HEK293 (cell line): Measurements from ENCODE around the gene KRCC1.

Experiments used
- CTCF ChIP-seq: fragments of 450-650 bp; formaldehyde crosslinking; IDR thresholded peaks from 2 replicates; pipeline ENCODE4 v1.5.1; 2016; ENCODE audit warnings: missing biosample characterization, missing genetic modification characterization
- IKZF3 ChIP-seq: fragments of 450-650 bp; IDR thresholded peaks from 2 replicates; pipeline ENCODE4 v1.5.0; 2018; ENCODE audit warnings: missing biosample characterization, mild to moderate bottlenecking, missing genetic modification characterization, moderate library complexity
- KLF16 ChIP-seq: fragments of 450-650 bp; formaldehyde crosslinking; IDR thresholded peaks from 2 replicates; pipeline ENCODE4 v1.5.1; 2017; ENCODE audit warnings: missing biosample characterization, missing genetic modification characterization
- REST ChIP-seq: fragments of 450-650 bp; formaldehyde crosslinking; IDR thresholded peaks from 2 replicates; pipeline ENCODE4 v1.5.1; 2016; ENCODE audit warnings: missing biosample characterization, missing genetic modification characterization
- SP7 ChIP-seq: fragments of 450-650 bp; formaldehyde crosslinking; IDR thresholded peaks from 2 replicates; pipeline ENCODE4 v1.5.1; 2016; ENCODE audit warnings: missing biosample characterization, missing genetic modification characterization
- ZNF16 ChIP-seq: fragments of 450-650 bp; formaldehyde crosslinking; IDR thresholded peaks from 2 replicates; pipeline ENCODE4 v1.5.1; 2016; ENCODE audit warnings: low read depth, missing biosample characterization, missing genetic modification characterization
- ZNF530 ChIP-seq: fragments of 450-650 bp; formaldehyde crosslinking; IDR thresholded peaks from 2 replicates; pipeline ENCODE4 v1.5.1; 2016; ENCODE audit warnings: low read depth, missing biosample characterization, missing genetic modification characterization
- ZNF621 ChIP-seq: fragments of 450-650 bp; formaldehyde crosslinking; IDR thresholded peaks from 2 replicates; pipeline ENCODE4 v1.5.1; 2017; ENCODE audit warnings: missing biosample characterization, missing genetic modification characterization
- ZNF692 ChIP-seq: fragments of 450-650 bp; formaldehyde crosslinking; IDR thresholded peaks from 2 replicates; pipeline ENCODE4 v1.5.1; 2016; ENCODE audit warnings: missing biosample characterization, missing genetic modification characterization
- ZNF747 ChIP-seq: fragments of 450-650 bp; formaldehyde crosslinking; IDR thresholded peaks from 2 replicates; pipeline ENCODE4 v1.5.1; 2016; ENCODE audit warnings: missing biosample characterization, missing genetic modification characterization
- TF ChIP-seq, protein P1 (sequence below): fragments of 450-650 bp; formaldehyde crosslinking; IDR thresholded peaks from 2 replicates; pipeline ENCODE4 v1.5.1; 2016; ENCODE audit warnings: missing biosample characterization, missing genetic modification characterization

DNA sequence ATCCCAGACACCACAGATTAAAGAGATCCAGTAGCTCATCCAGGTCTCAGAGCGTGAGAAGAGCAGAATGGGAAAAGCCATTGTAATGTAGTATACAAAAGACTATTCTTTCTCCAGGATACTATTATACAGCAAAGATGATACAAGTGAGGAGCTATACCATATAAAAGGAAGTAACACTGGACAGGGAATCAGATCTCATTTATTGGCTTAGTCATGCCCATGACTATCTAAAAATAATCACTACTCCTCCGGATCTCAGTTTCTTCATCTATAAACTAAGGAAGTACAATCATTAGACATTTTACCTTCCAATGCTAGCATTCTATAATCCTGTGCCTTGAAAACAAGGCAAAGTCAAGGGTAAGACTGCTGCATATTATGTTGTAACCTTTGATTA is 19.4 kb downstream of the KRCC1 start:
- no peak for TF ChIP-seq IKZF3 (tag by site-specific recombination)
- no peak for TF ChIP-seq CTCF
- no peak for TF ChIP-seq ZNF747 (tag by site-specific recombination)
- TF ChIP-seq ZNF621 (tag by site-specific recombination) = no peak
- TF ChIP-seq SP7 (tag by site-specific recombination) = no peak
- no peak for TF ChIP-seq REST (tag by site-specific recombination)
- TF ChIP-seq, protein P1, sequence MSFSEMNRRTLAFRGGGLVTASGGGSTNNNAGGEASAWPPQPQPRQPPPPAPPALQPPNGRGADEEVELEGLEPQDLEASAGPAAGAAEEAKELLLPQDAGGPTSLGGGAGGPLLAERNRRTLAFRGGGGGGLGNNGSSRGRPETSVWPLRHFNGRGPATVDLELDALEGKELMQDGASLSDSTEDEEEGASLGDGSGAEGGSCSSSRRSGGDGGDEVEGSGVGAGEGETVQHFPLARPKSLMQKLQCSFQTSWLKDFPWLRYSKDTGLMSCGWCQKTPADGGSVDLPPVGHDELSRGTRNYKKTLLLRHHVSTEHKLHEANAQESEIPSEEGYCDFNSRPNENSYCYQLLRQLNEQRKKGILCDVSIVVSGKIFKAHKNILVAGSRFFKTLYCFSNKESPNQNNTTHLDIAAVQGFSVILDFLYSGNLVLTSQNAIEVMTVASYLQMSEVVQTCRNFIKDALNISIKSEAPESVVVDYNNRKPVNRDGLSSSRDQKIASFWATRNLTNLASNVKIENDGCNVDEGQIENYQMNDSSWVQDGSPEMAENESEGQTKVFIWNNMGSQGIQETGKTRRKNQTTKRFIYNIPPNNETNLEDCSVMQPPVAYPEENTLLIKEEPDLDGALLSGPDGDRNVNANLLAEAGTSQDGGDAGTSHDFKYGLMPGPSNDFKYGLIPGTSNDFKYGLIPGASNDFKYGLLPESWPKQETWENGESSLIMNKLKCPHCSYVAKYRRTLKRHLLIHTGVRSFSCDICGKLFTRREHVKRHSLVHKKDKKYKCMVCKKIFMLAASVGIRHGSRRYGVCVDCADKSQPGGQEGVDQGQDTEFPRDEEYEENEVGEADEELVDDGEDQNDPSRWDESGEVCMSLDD (tag by site-specific recombination) = no peak
- TF ChIP-seq ZNF692 (tag by site-specific recombination) = no peak
- TF ChIP-seq KLF16 (tag by site-specific recombination) = no peak
- no peak for TF ChIP-seq ZNF530
- no peak for TF ChIP-seq ZNF16
